CD4-positive, alpha-beta memory T cell (primary cell): ENCODE measurements around the gene OPTC. TPM values are rescaled to one million over a fixed set of nuclear protein-coding genes. Genes with fewer than 3 reads are reported as not detected.

ENCODE experiments used
- CTCF ChIA-PET: fragments of 350-600 bp; sonication (Branson Sonifier 250); formaldehyde crosslinking; loops from one replicate; lab custom pipeline; 2021; ENCODE audit warnings: inconsistent platforms; ENCODE audit not compliant: partially characterized antibody; lab: Charles Lee
- POLR2A ChIA-PET: fragments of 350-600 bp; sonication (Branson Sonifier 250); formaldehyde crosslinking; loops from one replicate; lab custom pipeline; 2021; ENCODE audit not compliant: partially characterized antibody; lab: Charles Lee
- DNase-seq, 5 donors: peaks; one replicate each; pipeline versions ENCODE4 v3.0.0 to v3.0.0-alpha.2; 2020 to 2022; ENCODE audit warnings: mixed read lengths in 1 of 5
- H3K27ac ChIP-seq: one replicate; pipeline ENCODE4 v1.7.0; 2013; ENCODE audit warnings: low read depth, low read length
- H3K27me3 ChIP-seq: 2 replicates; pipeline ENCODE4 v1.7.0; 2013; ENCODE audit warnings: mild to moderate bottlenecking, low read length, moderate library complexity; ENCODE audit not compliant: insufficient read depth
- H3K36me3 ChIP-seq: 2 replicates; pipeline ENCODE4 v1.7.0; 2013; ENCODE audit warnings: mild to moderate bottlenecking, low read length, moderate library complexity; ENCODE audit not compliant: insufficient read depth
- H3K4me1 ChIP-seq: 2 replicates; pipeline ENCODE4 v1.7.0; 2013; ENCODE audit warnings: mild to moderate bottlenecking, low read length, moderate library complexity; ENCODE audit not compliant: insufficient read depth
- H3K4me3 ChIP-seq, 2 donors: one replicate each; pipeline ENCODE4 v1.7.0; 2013; ENCODE audit warnings: low read length in 2 of 2, mild to moderate bottlenecking in 1 of 2
- H3K9me3 ChIP-seq, 2 donors: one replicate each; pipeline ENCODE4 v1.7.0; 2013; ENCODE audit warnings: low read length in 2 of 2, control low read depth in 1 of 2; ENCODE audit not compliant: control insufficient read depth in 1 of 2
- H3K27ac Mint-ChIP-seq, 7 donors: one replicate each; pipeline ENCODE4 v1.8.0; 2020 to 2021; ENCODE audit warnings: mixed read lengths in 7 of 7, mild to moderate bottlenecking in 6 of 7, inconsistent platforms in 3 of 7, moderate library complexity in 3 of 7
- H3K27me3 Mint-ChIP-seq, 2 donors: one replicate each; pipeline ENCODE4 v1.8.0; 2020 to 2021; ENCODE audit warnings: mixed read lengths in 2 of 2
- H3K36me3 Mint-ChIP-seq, 2 donors: one replicate each; pipeline ENCODE4 v1.8.0; 2020 to 2021; ENCODE audit warnings: mixed read lengths in 2 of 2, inconsistent platforms in 1 of 2, mild to moderate bottlenecking in 1 of 2
- H3K4me1 Mint-ChIP-seq, 4 donors: one replicate each; pipeline ENCODE4 v1.8.0; 2020 to 2021; ENCODE audit warnings: mixed read lengths in 4 of 4, mild to moderate bottlenecking in 1 of 4
- H3K4me3 Mint-ChIP-seq, 8 donors: one replicate each; pipeline ENCODE4 v1.8.0; 2020 to 2021; ENCODE audit warnings: mixed read lengths in 8 of 8, mild to moderate bottlenecking in 7 of 8, moderate library complexity in 6 of 8, inconsistent platforms in 3 of 8
- H3K9me3 Mint-ChIP-seq, 8 donors: one replicate each; pipeline ENCODE4 v1.8.0; 2020 to 2021; ENCODE audit warnings: mixed read lengths in 8 of 8, mild to moderate bottlenecking in 5 of 8, inconsistent platforms in 3 of 8, moderate library complexity in 1 of 8
- intact Hi-C: fragments of 100-400 bp; cut with micrococcal nuclease; formaldehyde crosslinking; loops from one replicate; pipeline ENCODE4 v1.15.1; 2023
- polyA plus RNA-seq, 2 donors: library from polyadenylated mRNA; unstranded; fragments of 300-500 nt; fragmentation: Illumina TruSeq; gene quantifications; one replicate each; pipeline ENCODE4 v1.2.3, GENCODE V29; 2021
- total RNA-seq, 2 experiments: library from RNA; stranded (reverse); gene quantifications; one replicate each; pipeline ENCODE4 v1.2.3, GENCODE V29; 2021

OPTC gene
- total and polyA plus RNA-seq, 4 experiments from 2014 or later, result not detected

DNA sequence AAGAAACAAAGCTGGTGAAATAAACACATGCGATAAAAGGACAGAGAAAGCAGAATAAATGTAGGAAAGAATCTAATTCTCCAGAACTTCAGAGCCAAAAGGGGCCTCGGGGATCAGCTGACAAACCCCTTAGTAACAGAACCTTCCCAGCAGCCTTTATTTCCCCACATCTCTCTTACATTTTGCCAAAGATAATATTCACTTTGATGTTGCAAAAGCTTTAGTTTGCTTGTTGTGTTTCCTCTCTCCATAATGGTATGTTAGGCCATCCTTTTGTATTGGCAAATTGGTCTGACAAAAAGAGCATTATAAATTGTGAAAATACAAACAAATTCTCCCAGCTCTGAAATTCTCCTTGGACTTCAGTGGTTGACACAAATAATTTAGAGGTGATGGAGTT lies 54.9 kb downstream of the OPTC start:
- Mint-ChIP-seq H3K4me1 (no peaks in the 10 kb centered on the region), H3K27ac (no peak overlapping the region), H3K4me3 (no peak overlapping the region), H3K9me3 (no peaks in the 10 kb centered on the region), H3K36me3 (no peaks in the 10 kb centered on the region), H3K27me3 (peaks cover 3 to 4% of the 10 kb centered on the region in 2 donors)
- intact Hi-C loops, result no loop called here
- no peaks in the 10 kb centered on the region for H3K9me3 ChIP-seq
- no peaks in the 10 kb centered on the region for H3K4me1 ChIP-seq
- no peak overlapping the region for H3K4me3 ChIP-seq
- no peak for DNase-seq
- ChIA-PET CTCF (interaction anchor here (0.9 kb wide), 1 partner anchor 76 kb away, joined by 3 read pairs; no protein-coding TSS in a partner anchor), POLR2A (no interaction called here)
- H3K27me3 ChIP-seq, result no peaks in the 10 kb centered on the region
- H3K27ac ChIP-seq, result no peak overlapping the region
- no peaks in the 10 kb centered on the region for H3K36me3 ChIP-seq

DNA sequence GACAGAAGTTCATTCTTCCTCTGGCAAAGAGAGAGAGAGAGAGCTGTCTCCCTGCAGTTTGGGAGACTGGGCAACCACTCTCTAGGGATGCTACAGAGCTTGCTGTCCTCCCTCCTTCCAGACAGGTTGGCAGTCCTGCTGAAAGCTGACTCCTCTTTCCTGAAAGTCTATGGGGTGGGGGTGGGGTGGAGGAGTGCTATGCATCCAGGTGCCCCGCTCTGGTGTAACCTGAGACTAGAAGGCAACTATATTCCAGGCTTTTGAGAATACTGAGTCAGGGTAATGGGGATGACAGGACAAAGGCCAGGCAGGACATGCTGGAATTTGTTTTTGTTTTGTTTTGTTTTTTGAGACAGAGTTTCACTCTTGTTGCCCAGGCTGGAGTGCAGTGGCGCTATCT lies 55.4 kb downstream of the OPTC start:
- Histone ChIP-seq H3K4me3 (no peak overlapping the region), H3K27me3 (no peaks in the 10 kb centered on the region), H3K9me3 (no peaks in the 10 kb centered on the region), H3K36me3 (no peaks in the 10 kb centered on the region), H3K27ac (no peak overlapping the region), H3K4me1 (no peaks in the 10 kb centered on the region)
- Mint-ChIP-seq H3K27me3 (peaks cover 3% of the 10 kb centered on the region in 2 donors), H3K4me1 (no peaks in the 10 kb centered on the region), H3K4me3 (no peak overlapping the region), H3K9me3 (no peaks in the 10 kb centered on the region), H3K27ac (no peak overlapping the region), H3K36me3 (no peaks in the 10 kb centered on the region)
- POLR2A ChIA-PET, result no interaction called here
- intact Hi-C loops, result no loop called here
- no peak for DNase-seq
- CTCF ChIA-PET, result no interaction called here

DNA sequence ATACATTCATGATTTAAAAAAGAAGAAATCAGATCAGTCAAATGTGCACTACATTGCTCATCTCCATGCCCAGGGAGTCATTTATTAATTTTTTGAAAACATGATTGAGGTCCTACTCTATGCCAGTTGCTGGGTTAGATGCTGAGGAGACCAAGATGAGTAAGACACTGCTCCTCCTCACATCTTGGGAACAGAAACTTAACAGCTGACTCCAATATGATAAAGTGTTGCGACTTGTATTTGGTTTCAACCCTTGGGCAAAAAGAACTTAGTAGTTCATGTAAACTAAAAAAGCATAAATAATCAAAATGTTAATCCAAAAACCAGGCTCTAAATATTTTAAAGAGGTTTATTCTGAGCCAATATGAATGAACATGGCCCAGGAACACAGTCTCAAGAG lies 56.9 kb downstream of the OPTC start:
- DNase-seq, result no peak
- POLR2A ChIA-PET, result no interaction called here
- peaks cover 2 to 3% of the 10 kb centered on the region in 2 donors for H3K27me3 Mint-ChIP-seq
- H3K4me3 ChIP-seq, result no peak overlapping the region
- no peaks in the 10 kb centered on the region for H3K4me1 Mint-ChIP-seq
- H3K4me1 ChIP-seq, result no peaks in the 10 kb centered on the region
- no peaks in the 10 kb centered on the region for H3K36me3 ChIP-seq
- H3K9me3 Mint-ChIP-seq, result no peaks in the 10 kb centered on the region
- no peaks in the 10 kb centered on the region for H3K9me3 ChIP-seq
- CTCF ChIA-PET, result no interaction called here
- no peaks in the 10 kb centered on the region for H3K27me3 ChIP-seq
- no peak overlapping the region for H3K27ac ChIP-seq
- intact Hi-C loops, result no loop called here
- H3K4me3 Mint-ChIP-seq, result no peak overlapping the region
- H3K36me3 Mint-ChIP-seq, result no peaks in the 10 kb centered on the region
- H3K27ac Mint-ChIP-seq, result no peak overlapping the region

DNA sequence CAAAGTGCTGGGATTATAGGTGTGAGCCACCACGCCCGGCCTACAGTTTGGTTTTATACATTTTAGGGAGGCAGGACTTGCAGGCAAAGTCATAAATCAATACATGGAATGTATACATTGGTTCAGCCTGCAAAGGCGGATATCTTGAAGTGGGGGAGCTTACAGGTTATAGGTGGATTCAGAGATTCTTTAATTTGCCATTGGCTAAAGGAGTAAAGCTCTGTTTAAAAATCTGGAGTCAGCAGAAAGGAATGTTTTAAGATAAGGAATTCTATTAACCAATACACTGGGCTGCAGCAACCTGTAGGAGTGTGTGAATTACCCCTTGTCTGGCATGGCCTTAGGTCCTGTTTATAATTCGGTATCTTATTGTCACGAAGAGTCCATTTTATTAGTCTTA lies 57.6 kb downstream of the OPTC start:
- Mint-ChIP-seq H3K9me3 (no peaks in the 10 kb centered on the region), H3K4me3 (no peak overlapping the region), H3K27ac (no peak overlapping the region), H3K36me3 (no peaks in the 10 kb centered on the region), H3K27me3 (peaks cover 2 to 3% of the 10 kb centered on the region in 2 donors), H3K4me1 (no peaks in the 10 kb centered on the region)
- ChIA-PET POLR2A (no interaction called here), CTCF (no interaction called here)
- Histone ChIP-seq H3K4me1 (no peaks in the 10 kb centered on the region), H3K27me3 (no peaks in the 10 kb centered on the region), H3K36me3 (no peaks in the 10 kb centered on the region), H3K27ac (no peak overlapping the region), H3K4me3 (no peak overlapping the region), H3K9me3 (no peaks in the 10 kb centered on the region)
- intact Hi-C loops, result no loop called here
- DNase-seq, result no peak

DNA sequence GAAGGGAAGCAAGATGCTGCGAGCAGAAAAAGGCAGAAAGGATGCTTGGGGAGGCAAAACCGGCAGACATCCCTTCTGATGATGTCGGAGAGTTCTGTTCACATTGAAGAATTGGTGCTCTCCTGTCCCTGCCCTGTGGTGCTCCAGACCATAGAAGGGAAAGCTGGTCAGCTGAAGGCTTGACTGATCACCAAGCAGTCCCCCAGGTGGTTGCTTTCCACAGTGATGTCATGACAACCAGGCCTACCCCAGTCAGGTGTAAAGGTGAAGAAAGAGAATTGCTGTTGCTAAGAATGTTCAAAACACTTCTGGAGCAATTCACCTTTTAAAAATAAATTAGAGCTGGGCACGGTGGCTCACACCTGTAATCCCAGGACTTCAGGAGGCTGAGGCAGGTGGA lies 59.5 kb downstream of the OPTC start:
- no peak for DNase-seq
- Histone ChIP-seq H3K9me3 (no peaks in the 10 kb centered on the region), H3K4me1 (no peaks in the 10 kb centered on the region), H3K4me3 (no peak overlapping the region), H3K36me3 (no peaks in the 10 kb centered on the region), H3K27me3 (no peaks in the 10 kb centered on the region), H3K27ac (no peak overlapping the region)
- intact Hi-C loops, result no loop called here
- H3K27ac Mint-ChIP-seq, result peak overlapping the region in 1 of 7 donors; percentile 39
- peaks cover 0 to 3% of the 10 kb centered on the region in 2 donors for H3K27me3 Mint-ChIP-seq
- ChIA-PET POLR2A (no interaction called here), CTCF (no interaction called here)
- H3K4me1 Mint-ChIP-seq, result no peaks in the 10 kb centered on the region
- H3K36me3 Mint-ChIP-seq, result no peaks in the 10 kb centered on the region
- H3K9me3 Mint-ChIP-seq, result no peaks in the 10 kb centered on the region
- no peak overlapping the region for H3K4me3 Mint-ChIP-seq

DNA sequence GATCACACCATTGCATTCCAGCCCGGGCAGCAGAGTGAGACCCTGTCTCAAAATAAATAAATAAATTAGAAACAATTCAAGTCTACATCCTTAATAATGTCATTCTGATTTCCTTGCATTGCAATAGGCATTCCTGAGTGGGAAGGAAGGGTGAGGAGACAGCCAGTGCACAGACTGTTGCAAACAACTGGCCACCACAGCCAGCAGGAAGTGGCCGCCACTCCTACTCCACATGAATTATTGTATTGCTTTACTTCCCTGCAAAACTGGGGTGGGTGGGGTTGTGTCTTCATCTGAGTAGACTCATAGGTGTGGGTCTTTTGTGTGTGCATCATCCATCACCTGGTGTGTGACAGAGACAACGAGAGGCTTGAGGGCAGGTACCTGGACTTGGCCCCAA lies 60.1 kb downstream of the OPTC start:
- no peaks in the 10 kb centered on the region for H3K27me3 ChIP-seq
- POLR2A ChIA-PET, result no interaction called here
- no peaks in the 10 kb centered on the region for H3K4me1 ChIP-seq
- no peaks in the 10 kb centered on the region for H3K36me3 ChIP-seq
- intact Hi-C loops, result no loop called here
- H3K27ac ChIP-seq, result no peak overlapping the region
- Mint-ChIP-seq H3K36me3 (no peaks in the 10 kb centered on the region), H3K27me3 (peaks cover 0 to 3% of the 10 kb centered on the region in 2 donors), H3K9me3 (no peaks in the 10 kb centered on the region), H3K4me3 (no peak overlapping the region), H3K4me1 (no peaks in the 10 kb centered on the region), H3K27ac (no peak overlapping the region)
- no peaks in the 10 kb centered on the region for H3K9me3 ChIP-seq
- no peak overlapping the region for H3K4me3 ChIP-seq
- DNase-seq, result no peak
- CTCF ChIA-PET, result no interaction called here

DNA sequence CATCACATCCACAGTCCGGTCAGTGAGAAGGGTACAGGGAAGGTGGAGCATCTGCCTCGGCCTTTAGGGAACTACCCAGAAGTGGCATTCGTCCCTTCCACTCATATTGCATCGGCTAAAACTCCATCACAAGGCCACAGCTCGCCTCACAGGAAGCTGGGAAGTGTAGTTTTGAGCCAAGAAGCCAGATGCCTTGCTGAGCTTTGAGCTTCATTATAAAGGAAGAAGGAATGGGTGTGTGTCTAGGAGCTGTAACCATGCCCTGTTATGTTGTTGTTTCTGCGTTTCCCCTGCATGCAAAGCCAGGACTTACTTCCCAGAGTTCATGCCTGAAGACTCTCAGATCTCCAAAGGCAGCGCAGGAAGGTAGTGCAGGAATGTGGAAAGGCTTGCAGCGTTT lies 61.1 kb downstream of the OPTC start:
- ChIA-PET CTCF (no interaction called here), POLR2A (no interaction called here)
- no peak for DNase-seq
- Histone ChIP-seq H3K27me3 (no peaks in the 10 kb centered on the region), H3K4me3 (no peak overlapping the region), H3K36me3 (no peaks in the 10 kb centered on the region), H3K9me3 (no peaks in the 10 kb centered on the region), H3K27ac (no peak overlapping the region), H3K4me1 (no peaks in the 10 kb centered on the region)
- Mint-ChIP-seq H3K36me3 (no peaks in the 10 kb centered on the region), H3K4me1 (no peaks in the 10 kb centered on the region), H3K27me3 (peaks cover 0 to 3% of the 10 kb centered on the region in 2 donors), H3K4me3 (no peak overlapping the region), H3K9me3 (no peaks in the 10 kb centered on the region), H3K27ac (no peak overlapping the region)
- intact Hi-C loops, result no loop called here

DNA sequence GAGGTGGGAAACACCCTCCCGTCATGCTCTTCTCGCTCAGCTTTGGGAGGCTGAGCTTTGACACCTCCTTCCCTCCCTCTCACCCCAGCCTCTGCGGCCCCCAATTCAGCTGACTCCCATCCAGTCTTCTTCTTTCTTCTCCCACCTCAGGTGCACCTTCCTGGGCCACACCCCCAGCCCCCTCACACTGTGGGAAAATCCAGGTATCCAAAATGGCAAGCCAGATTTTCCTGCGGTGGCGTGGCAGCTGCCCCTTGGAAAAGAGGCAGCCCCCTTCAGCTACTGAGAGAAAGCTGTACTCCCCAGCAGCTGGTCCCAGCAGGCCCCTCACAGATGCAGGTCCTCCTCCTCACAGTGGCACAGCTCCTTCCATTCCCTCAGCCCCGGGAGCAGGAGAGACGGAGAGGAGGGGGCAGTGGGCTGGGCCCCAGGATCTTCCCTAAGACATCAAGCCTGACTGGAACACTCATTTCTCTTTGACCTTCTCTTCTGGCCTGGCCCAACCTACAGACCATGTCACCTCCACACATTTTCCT lies 61.6 kb downstream of the OPTC start:
- Histone ChIP-seq H3K9me3 (no peaks in the 10 kb centered on the region), H3K27me3 (no peaks in the 10 kb centered on the region), H3K27ac (no peak overlapping the region), H3K4me1 (no peaks in the 10 kb centered on the region), H3K4me3 (no peak overlapping the region), H3K36me3 (no peaks in the 10 kb centered on the region)
- H3K27ac Mint-ChIP-seq, result no peak overlapping the region
- H3K9me3 Mint-ChIP-seq, result no peaks in the 10 kb centered on the region
- DNase-seq, result no peak
- intact Hi-C loops, result no loop called here
- POLR2A ChIA-PET, result no interaction called here
- H3K27me3 Mint-ChIP-seq, result peaks cover 0 to 3% of the 10 kb centered on the region in 2 donors
- CTCF ChIA-PET, result no interaction called here
- H3K4me3 Mint-ChIP-seq, result peak overlapping the region in 1 of 8 donors; percentile 21
- H3K36me3 Mint-ChIP-seq, result no peaks in the 10 kb centered on the region
- no peaks in the 10 kb centered on the region for H3K4me1 Mint-ChIP-seq
